Measurements from ENCODE around the gene OSBPL6.

The OSBPL6 gene

GRCh38 chr2:178363252-178363651 lies 168.9 kb downstream of the OSBPL6 start:
- TF ChIP-seq CTCF (IDR thresholded peaks at IDR 0.05; ENCODE audit: insufficient read depth, low read depth, low read length, missing control alignments), result no peak
- DNase-seq (ENCODE audit: low read depth), result no peak
- no peak overlapping the region for H3K4me3 ChIP-seq (ENCODE audit: low read depth, low read length)

- no peak for DNase-seq (ENCODE audit: low read depth)
- no peak overlapping the region for H3K4me3 ChIP-seq (ENCODE audit: low read depth, low read length)
- TF ChIP-seq CTCF (IDR thresholded peaks at IDR 0.05; ENCODE audit: insufficient read depth, low read depth, low read length, missing control alignments), result no peak
Measured at GRCh38 chr2:178365116-178365515, 170.8 kb downstream of the OSBPL6 start.

GRCh38 chr2:178366412-178366811 lies 172.1 kb downstream of the OSBPL6 start:
- no peak overlapping the region for H3K4me3 ChIP-seq (ENCODE audit: low read depth, low read length)
- no peak for DNase-seq (ENCODE audit: low read depth)

GRCh38 chr2:178367344-178367743 lies 173.0 kb downstream of the OSBPL6 start:
- no peak for TF ChIP-seq CTCF (IDR thresholded peaks at IDR 0.05; ENCODE audit: insufficient read depth, low read depth, low read length, missing control alignments)
- no peak overlapping the region for H3K4me3 ChIP-seq (ENCODE audit: low read depth, low read length)
- DNase-seq (ENCODE audit: low read depth), result no peak

More at GRCh38 chr2:178366412-178366811, 172.1 kb downstream of the OSBPL6 start:
- TF ChIP-seq CTCF (IDR thresholded peaks at IDR 0.05; ENCODE audit: insufficient read depth, low read depth, low read length, missing control alignments), result no peak

- TF ChIP-seq CTCF (IDR thresholded peaks at IDR 0.05; ENCODE audit: insufficient read depth, low read depth, low read length, missing control alignments), result no peak
- no peak for DNase-seq (ENCODE audit: low read depth)
- H3K4me3 ChIP-seq (ENCODE audit: low read depth, low read length), result no peak overlapping the region
Measured at GRCh38 chr2:178374865-178375264, 180.6 kb downstream of the OSBPL6 start.

- DNase-seq (ENCODE audit: low read depth), result no peak
- H3K4me3 ChIP-seq (ENCODE audit: low read depth, low read length), result no peak overlapping the region
Measured at GRCh38 chr2:178377046-178377445, 182.7 kb downstream of the OSBPL6 start.

More at GRCh38 chr2:178377046-178377445, 182.7 kb downstream of the OSBPL6 start:
- TF ChIP-seq CTCF (IDR thresholded peaks at IDR 0.05; ENCODE audit: insufficient read depth, low read depth, low read length, missing control alignments), result no peak
